GM23338 (cell line): Measurements from ENCODE around the gene CDH23. TPM values are rescaled to one million over a fixed set of nuclear protein-coding genes. Genes with fewer than 3 reads are reported as not detected.

Experiments
- ATAC-seq: fragments of 200-7000 bp; cut with Tn5 transposase; 3 replicates; pipeline ENCODE4 v1.9.1; 2020
- DNase-seq: peaks from one replicate; pipeline ENCODE4 v3.0.0-alpha.2; 2015; ENCODE audit warnings: low spot score
- H2AFZ ChIP-seq: fragments of 200-600 bp; sonication (generic); 2 replicates; pipeline ENCODE4 v1.8.0; 2016; ENCODE audit warnings: antibody characterized with exemption, mild to moderate bottlenecking, moderate library complexity
- H3F3A ChIP-seq: fragments of 200-600 bp; sonication (generic); replicated peaks from 2 replicates; pipeline ENCODE4 v1.8.0; 2017; ENCODE audit warnings: antibody characterized with exemption, mixed run types, low read depth
- H3K27ac ChIP-seq: fragments of 200-600 bp; sonication (generic); 2 replicates; pipeline ENCODE4 v1.6.1; 2016; ENCODE audit warnings: low read depth
- H3K27me3 ChIP-seq: fragments of 200-600 bp; sonication (generic); 2 replicates; pipeline ENCODE4 v1.8.0; 2016; ENCODE audit warnings: mild to moderate bottlenecking, mixed run types, moderate library complexity; ENCODE audit not compliant: insufficient read depth
- H3K36me3 ChIP-seq: fragments of 200-600 bp; sonication (generic); 2 replicates; pipeline ENCODE4 v1.8.0; 2016; ENCODE audit warnings: mild to moderate bottlenecking; ENCODE audit not compliant: insufficient read depth
- H3K4me1 ChIP-seq: fragments of 200-600 bp; sonication (generic); 2 replicates; pipeline ENCODE4 v1.8.0; 2016; ENCODE audit warnings: mild to moderate bottlenecking, moderate library complexity; ENCODE audit not compliant: insufficient read depth
- H3K4me2 ChIP-seq: fragments of 200-600 bp; sonication (generic); 2 replicates; pipeline ENCODE4 v1.7.1; 2017; ENCODE audit warnings: mixed run types
- H3K4me3 ChIP-seq: fragments of 200-600 bp; sonication (generic); 2 replicates; pipeline ENCODE4 v1.6.1; 2016; ENCODE audit warnings: mixed run types
- H3K79me2 ChIP-seq: fragments of 200-600 bp; sonication (generic); replicated peaks from 2 replicates; pipeline ENCODE4 v1.8.0; 2017; ENCODE audit warnings: mild to moderate bottlenecking; ENCODE audit not compliant: insufficient read depth
- H3K9me2 ChIP-seq: fragments of 200-600 bp; sonication (generic); 2 replicates; pipeline ENCODE4 v1.8.0; 2017; ENCODE audit not compliant: insufficient read depth
- H4K20me1 ChIP-seq: fragments of 200-600 bp; sonication (generic); replicated peaks from 2 replicates; pipeline ENCODE4 v1.8.0; 2017; ENCODE audit warnings: mild to moderate bottlenecking; ENCODE audit not compliant: insufficient read depth
- H3K27ac Mint-ChIP-seq: 2 replicates; pipeline ENCODE4 v1.8.0; 2020; ENCODE audit warnings: inconsistent platforms, mild to moderate bottlenecking, moderate library complexity, mixed read lengths
- H3K27me3 Mint-ChIP-seq: 3 replicates; pipeline ENCODE4 v1.8.0; 2022; ENCODE audit warnings: low read depth, mild to moderate bottlenecking, moderate library complexity, mixed read lengths, inconsistent platforms; ENCODE audit not compliant: insufficient read depth, poor library complexity
- H3K36me3 Mint-ChIP-seq: 3 replicates; pipeline ENCODE4 v1.8.0; 2021; ENCODE audit warnings: low read depth, mild to moderate bottlenecking, inconsistent platforms, moderate library complexity, mixed read lengths
- H3K4me1 Mint-ChIP-seq: 3 replicates; pipeline ENCODE4 v1.8.0; 2020; ENCODE audit warnings: mild to moderate bottlenecking, inconsistent platforms, mixed read lengths
- H3K4me3 Mint-ChIP-seq: 3 replicates; pipeline ENCODE4 v1.8.0; 2021; ENCODE audit warnings: moderate library complexity, mild to moderate bottlenecking, inconsistent platforms, mixed read lengths
- H3K9me3 Mint-ChIP-seq: 3 replicates; pipeline ENCODE4 v1.8.0; 2020; ENCODE audit warnings: moderate library complexity, mild to moderate bottlenecking, inconsistent platforms, mixed read lengths
- CREB1 ChIP-seq: fragments of 250-450 bp; sonication (Bioruptor Pico); IDR thresholded peaks from 2 replicates; pipeline ENCODE4 v1.5.0; 2020; ENCODE audit warnings: low read depth, mild to moderate bottlenecking, moderate library complexity
- EZH2 ChIP-seq: fragments of 200-600 bp; sonication (generic); IDR thresholded peaks from one replicate; pipeline ENCODE4 v1.8.0; 2017; ENCODE audit warnings: antibody characterized with exemption, mild to moderate bottlenecking, low read depth; ENCODE audit not compliant: unreplicated experiment
- NANOG ChIP-seq: IDR thresholded peaks from 2 replicates; pipeline ENCODE4 v1.6.1; 2016; ENCODE audit warnings: antibody characterized with exemption, borderline replicate concordance
- STAT1 ChIP-seq: IDR thresholded peaks from one replicate; pipeline ENCODE4 v1.6.1; 2016; ENCODE audit warnings: antibody characterized with exemption; ENCODE audit not compliant: unreplicated experiment
- ZNF114 ChIP-seq: fragments of 250-450 bp; sonication (Bioruptor Pico); IDR thresholded peaks from 2 replicates; pipeline ENCODE4 v1.5.0; 2020; ENCODE audit warnings: mild to moderate bottlenecking, moderate library complexity
- polyA plus RNA-seq: library from polyadenylated mRNA; unstranded; fragments of >200 nt; fragmentation: Nextera tagmentation; extraction: Ambion mirVana; gene quantifications from 2 replicates; pipeline ENCODE4 v1.2.1, GENCODE V29; 2016
- total RNA-seq: library from RNA; depleted of rRNA; stranded (reverse); fragments of >200 nt; shearing (Covaris generic); gene quantifications from 2 replicates; pipeline ENCODE4 v1.2.3, GENCODE V29; 2014
- TF ChIP-seq, protein P1 (sequence below): fragments of 250-450 bp; sonication (Bioruptor Pico); IDR thresholded peaks from 2 replicates; pipeline ENCODE4 v1.5.0; 2020; ENCODE audit warnings: mild to moderate bottlenecking, moderate library complexity
- TF ChIP-seq, protein P2 (sequence below): IDR thresholded peaks from one replicate; pipeline ENCODE4 v1.6.1; 2018; ENCODE audit warnings: antibody characterized with exemption; ENCODE audit not compliant: unreplicated experiment

Gene CDH23
- total and polyA plus RNA-seq, 2 experiments from 2014 or later, result 0.95 to 4.3 TPM

GRCh38 chr10:71649631-71650030, 252.9 kb downstream of the CDH23 start:
- Mint-ChIP-seq H3K4me1 (peaks cover 18% of the 10 kb centered on the region), H3K27ac (no peak overlapping the region), H3K9me3 (no peaks in the 10 kb centered on the region), H3K4me3 (no peak overlapping the region), H3K36me3 (no peaks in the 10 kb centered on the region), H3K27me3 (peaks cover 10% of the 10 kb centered on the region)
- Histone ChIP-seq H3K4me1 (peaks cover 11% of the 10 kb centered on the region), H3K4me3 (no peak overlapping the region), H3K27me3 (no peaks in the 10 kb centered on the region), H3K9me2 (no peaks in the 10 kb centered on the region), H3K27ac (no peak overlapping the region), H4K20me1 (no peaks in the 10 kb centered on the region), H3K79me2 (no peaks in the 10 kb centered on the region), H3K4me2 (no peak overlapping the region), H2AFZ (no peak overlapping the region), H3K36me3 (no peaks in the 10 kb centered on the region), H3F3A (no peaks in the 10 kb centered on the region)
- ATAC-seq (no peak), DNase-seq (no peak)
- TF ChIP-seq EZH2 (no peak), NANOG (no peak), STAT1 (no peak), CREB1 (no peak), ZNF114 (CRISPR knock-in tag) (no peak)
- TF ChIP-seq, protein P1, sequence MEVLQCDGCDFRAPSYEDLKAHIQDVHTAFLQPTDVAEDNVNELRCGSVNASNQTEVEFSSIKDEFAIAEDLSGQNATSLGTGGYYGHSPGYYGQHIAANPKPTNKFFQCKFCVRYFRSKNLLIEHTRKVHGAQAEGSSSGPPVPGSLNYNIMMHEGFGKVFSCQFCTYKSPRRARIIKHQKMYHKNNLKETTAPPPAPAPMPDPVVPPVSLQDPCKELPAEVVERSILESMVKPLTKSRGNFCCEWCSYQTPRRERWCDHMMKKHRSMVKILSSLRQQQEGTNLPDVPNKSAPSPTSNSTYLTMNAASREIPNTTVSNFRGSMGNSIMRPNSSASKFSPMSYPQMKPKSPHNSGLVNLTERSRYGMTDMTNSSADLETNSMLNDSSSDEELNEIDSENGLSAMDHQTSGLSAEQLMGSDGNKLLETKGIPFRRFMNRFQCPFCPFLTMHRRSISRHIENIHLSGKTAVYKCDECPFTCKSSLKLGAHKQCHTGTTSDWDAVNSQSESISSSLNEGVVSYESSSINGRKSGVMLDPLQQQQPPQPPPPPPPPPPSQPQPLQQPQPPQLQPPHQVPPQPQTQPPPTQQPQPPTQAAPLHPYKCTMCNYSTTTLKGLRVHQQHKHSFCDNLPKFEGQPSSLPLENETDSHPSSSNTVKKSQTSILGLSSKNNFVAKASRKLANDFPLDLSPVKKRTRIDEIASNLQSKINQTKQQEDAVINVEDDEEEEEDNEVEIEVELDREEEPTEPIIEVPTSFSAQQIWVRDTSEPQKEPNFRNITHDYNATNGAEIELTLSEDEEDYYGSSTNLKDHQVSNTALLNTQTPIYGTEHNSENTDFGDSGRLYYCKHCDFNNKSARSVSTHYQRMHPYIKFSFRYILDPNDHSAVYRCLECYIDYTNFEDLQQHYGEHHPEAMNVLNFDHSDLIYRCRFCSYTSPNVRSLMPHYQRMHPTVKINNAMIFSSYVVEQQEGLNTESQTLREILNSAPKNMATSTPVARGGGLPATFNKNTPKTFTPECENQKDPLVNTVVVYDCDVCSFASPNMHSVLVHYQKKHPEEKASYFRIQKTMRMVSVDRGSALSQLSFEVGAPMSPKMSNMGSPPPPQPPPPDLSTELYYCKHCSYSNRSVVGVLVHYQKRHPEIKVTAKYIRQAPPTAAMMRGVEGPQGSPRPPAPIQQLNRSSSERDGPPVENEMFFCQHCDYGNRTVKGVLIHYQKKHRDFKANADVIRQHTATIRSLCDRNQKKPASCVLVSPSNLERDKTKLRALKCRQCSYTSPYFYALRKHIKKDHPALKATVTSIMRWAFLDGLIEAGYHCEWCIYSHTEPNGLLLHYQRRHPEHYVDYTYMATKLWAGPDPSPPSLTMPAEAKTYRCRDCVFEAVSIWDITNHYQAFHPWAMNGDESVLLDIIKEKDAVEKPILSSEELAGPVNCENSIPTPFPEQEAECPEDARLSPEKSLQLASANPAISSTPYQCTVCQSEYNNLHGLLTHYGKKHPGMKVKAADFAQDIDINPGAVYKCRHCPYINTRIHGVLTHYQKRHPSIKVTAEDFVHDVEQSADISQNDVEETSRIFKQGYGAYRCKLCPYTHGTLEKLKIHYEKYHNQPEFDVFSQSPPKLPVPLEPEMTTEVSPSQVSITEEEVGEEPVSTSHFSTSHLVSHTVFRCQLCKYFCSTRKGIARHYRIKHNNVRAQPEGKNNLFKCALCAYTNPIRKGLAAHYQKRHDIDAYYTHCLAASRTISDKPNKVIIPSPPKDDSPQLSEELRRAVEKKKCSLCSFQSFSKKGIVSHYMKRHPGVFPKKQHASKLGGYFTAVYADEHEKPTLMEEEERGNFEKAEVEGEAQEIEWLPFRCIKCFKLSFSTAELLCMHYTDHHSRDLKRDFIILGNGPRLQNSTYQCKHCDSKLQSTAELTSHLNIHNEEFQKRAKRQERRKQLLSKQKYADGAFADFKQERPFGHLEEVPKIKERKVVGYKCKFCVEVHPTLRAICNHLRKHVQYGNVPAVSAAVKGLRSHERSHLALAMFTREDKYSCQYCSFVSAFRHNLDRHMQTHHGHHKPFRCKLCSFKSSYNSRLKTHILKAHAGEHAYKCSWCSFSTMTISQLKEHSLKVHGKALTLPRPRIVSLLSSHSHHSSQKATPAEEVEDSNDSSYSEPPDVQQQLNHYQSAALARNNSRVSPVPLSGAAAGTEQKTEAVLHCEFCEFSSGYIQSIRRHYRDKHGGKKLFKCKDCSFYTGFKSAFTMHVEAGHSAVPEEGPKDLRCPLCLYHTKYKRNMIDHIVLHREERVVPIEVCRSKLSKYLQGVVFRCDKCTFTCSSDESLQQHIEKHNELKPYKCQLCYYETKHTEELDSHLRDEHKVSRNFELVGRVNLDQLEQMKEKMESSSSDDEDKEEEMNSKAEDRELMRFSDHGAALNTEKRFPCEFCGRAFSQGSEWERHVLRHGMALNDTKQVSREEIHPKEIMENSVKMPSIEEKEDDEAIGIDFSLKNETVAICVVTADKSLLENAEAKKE (CRISPR knock-in tag), result no peak
- TF ChIP-seq, protein P2, sequence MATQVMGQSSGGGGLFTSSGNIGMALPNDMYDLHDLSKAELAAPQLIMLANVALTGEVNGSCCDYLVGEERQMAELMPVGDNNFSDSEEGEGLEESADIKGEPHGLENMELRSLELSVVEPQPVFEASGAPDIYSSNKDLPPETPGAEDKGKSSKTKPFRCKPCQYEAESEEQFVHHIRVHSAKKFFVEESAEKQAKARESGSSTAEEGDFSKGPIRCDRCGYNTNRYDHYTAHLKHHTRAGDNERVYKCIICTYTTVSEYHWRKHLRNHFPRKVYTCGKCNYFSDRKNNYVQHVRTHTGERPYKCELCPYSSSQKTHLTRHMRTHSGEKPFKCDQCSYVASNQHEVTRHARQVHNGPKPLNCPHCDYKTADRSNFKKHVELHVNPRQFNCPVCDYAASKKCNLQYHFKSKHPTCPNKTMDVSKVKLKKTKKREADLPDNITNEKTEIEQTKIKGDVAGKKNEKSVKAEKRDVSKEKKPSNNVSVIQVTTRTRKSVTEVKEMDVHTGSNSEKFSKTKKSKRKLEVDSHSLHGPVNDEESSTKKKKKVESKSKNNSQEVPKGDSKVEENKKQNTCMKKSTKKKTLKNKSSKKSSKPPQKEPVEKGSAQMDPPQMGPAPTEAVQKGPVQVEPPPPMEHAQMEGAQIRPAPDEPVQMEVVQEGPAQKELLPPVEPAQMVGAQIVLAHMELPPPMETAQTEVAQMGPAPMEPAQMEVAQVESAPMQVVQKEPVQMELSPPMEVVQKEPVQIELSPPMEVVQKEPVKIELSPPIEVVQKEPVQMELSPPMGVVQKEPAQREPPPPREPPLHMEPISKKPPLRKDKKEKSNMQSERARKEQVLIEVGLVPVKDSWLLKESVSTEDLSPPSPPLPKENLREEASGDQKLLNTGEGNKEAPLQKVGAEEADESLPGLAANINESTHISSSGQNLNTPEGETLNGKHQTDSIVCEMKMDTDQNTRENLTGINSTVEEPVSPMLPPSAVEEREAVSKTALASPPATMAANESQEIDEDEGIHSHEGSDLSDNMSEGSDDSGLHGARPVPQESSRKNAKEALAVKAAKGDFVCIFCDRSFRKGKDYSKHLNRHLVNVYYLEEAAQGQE, result no peak
